ENCODE data around the gene DACH1. TPM values are rescaled to one million over a fixed set of nuclear protein-coding genes. Genes with fewer than 3 reads are reported as not detected.
"Not testable (repeated sequence)": the region's sequence is repeated elsewhere in the genome, so short reads cannot be mapped to it uniquely, and the experiment has no call there.

Gene DACH1
- total and polyA plus RNA-seq, 4 donors: 1.4 to 42.3 (median 3.7) TPM

DNA sequence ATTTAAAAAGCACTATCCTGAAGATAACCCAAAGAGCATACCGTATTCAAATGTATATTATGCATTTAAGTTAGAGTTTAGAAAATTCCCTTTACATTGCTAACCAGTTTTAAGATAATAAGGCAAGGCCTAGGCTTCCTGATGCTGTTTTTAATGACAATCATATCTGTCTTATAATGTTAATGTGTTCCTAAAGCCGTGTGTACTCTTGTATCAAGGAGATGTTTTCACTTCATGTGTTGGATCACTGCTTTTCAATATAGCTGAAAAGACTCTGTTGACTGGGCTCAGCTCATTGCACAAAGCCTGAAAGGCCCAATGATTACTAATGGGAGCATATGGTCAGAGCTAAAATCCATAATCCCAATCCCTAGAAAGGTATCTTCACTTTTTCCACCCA, 81.6 kb downstream of the DACH1 start:
- WGBS, 2 donors: 89 to 93% methylated on average over 2 of the region's 2 CpGs
- Histone ChIP-seq H3K27ac (ENCODE audit: low read depth in 1 of 2, low read length in 1 of 2) (no peak overlapping the region), H3K9me3 (ENCODE audit: control insufficient read depth in 4 of 4, insufficient read depth in 3 of 4, low read length in 3 of 4) (no peaks in the 10 kb centered on the region), H3K4me1 (ENCODE audit: control insufficient read depth in 5 of 5, insufficient read depth in 5 of 5, low read length in 5 of 5) (peaks cover 0 to 23% (median 0%) of the 10 kb centered on the region in 5 donors), H3K27me3 (ENCODE audit: control insufficient read depth in 3 of 3, insufficient read depth in 3 of 3, low read length in 2 of 3) (no peaks in the 10 kb centered on the region), H3K36me3 (ENCODE audit: control insufficient read depth in 4 of 4, insufficient read depth in 4 of 4, low read length in 4 of 4) (no peaks in the 10 kb centered on the region), H3K4me3 (no peak overlapping the region), H3K9ac (ENCODE audit: insufficient read depth in 1 of 2, low read length in 2 of 2) (no peak overlapping the region)
- no peak for ATAC-seq (ENCODE audit: insufficient read depth, low FRiP score)
- no peak for DNase-seq
- TF ChIP-seq, protein P1, sequence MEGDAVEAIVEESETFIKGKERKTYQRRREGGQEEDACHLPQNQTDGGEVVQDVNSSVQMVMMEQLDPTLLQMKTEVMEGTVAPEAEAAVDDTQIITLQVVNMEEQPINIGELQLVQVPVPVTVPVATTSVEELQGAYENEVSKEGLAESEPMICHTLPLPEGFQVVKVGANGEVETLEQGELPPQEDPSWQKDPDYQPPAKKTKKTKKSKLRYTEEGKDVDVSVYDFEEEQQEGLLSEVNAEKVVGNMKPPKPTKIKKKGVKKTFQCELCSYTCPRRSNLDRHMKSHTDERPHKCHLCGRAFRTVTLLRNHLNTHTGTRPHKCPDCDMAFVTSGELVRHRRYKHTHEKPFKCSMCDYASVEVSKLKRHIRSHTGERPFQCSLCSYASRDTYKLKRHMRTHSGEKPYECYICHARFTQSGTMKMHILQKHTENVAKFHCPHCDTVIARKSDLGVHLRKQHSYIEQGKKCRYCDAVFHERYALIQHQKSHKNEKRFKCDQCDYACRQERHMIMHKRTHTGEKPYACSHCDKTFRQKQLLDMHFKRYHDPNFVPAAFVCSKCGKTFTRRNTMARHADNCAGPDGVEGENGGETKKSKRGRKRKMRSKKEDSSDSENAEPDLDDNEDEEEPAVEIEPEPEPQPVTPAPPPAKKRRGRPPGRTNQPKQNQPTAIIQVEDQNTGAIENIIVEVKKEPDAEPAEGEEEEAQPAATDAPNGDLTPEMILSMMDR (IDR thresholded peaks at IDR 0.05; ENCODE audit: control extremely low read depth, extremely low read depth): no peak

DNA sequence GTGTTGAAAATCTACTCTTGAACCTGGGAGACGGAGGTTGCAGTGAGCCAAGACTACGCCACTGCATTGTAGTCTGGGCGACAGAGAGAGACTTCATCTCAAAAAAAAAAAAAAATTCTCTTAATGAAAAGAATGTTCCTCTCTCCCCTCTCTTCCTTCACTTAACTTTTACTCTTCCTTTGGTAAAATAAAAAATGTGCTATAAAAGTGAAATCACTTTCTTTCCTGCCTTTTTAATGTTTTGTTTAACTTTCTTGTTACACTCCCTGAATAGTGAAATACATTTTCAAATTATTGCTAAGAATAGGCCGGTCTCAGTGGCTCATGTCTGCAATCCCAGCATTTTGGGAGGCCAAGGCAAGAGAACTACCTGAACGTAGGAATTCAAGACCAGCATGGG, 86.5 kb downstream of the DACH1 start:
- TF ChIP-seq, protein P1 (IDR thresholded peaks at IDR 0.05; ENCODE audit: control extremely low read depth, extremely low read depth): no peak
- Histone ChIP-seq H3K4me1 (ENCODE audit: control insufficient read depth in 5 of 5, insufficient read depth in 5 of 5, low read length in 5 of 5) (no peaks in the 10 kb centered on the region), H3K36me3 (ENCODE audit: control insufficient read depth in 4 of 4, insufficient read depth in 4 of 4, low read length in 4 of 4) (peaks cover 0 to 2% (median 0%) of the 10 kb centered on the region in 4 donors), H3K27me3 (ENCODE audit: control insufficient read depth in 3 of 3, insufficient read depth in 3 of 3, low read length in 2 of 3) (no peaks in the 10 kb centered on the region), H3K9ac (ENCODE audit: insufficient read depth in 1 of 2, low read length in 2 of 2) (no peak overlapping the region), H3K27ac (ENCODE audit: low read depth in 1 of 2, low read length in 1 of 2) (no peak overlapping the region), H3K9me3 (ENCODE audit: control insufficient read depth in 4 of 4, insufficient read depth in 3 of 4, low read length in 3 of 4) (no peaks in the 10 kb centered on the region), H3K4me3 (no peak overlapping the region)
- ATAC-seq (ENCODE audit: insufficient read depth, low FRiP score) (no peak), DNase-seq (no peak)
- 94% methylated on average over 5 of the region's 5 CpGs for WGBS, 2 donors

DNA sequence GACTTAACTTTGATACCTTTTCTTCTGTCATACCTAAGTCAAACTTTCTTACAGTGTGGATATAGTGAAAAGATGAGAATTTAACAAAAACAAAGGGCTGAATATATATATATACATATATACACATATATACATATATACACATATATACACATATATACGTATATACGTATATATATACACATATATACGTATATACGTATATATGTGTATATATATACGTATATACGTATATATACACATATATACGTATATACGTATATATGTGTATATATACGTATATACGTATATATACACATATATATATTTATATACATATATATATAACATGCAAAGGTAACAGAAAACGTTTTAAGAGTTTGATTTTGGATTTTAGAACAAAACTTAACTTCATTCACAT, 88.0 kb downstream of the DACH1 start:
- H3K9ac ChIP-seq (ENCODE audit: insufficient read depth in 1 of 2, low read length in 2 of 2); DNase-seq; H3K27me3 ChIP-seq (ENCODE audit: control insufficient read depth in 3 of 3, insufficient read depth in 3 of 3, low read length in 2 of 3); H3K4me1 ChIP-seq (ENCODE audit: control insufficient read depth in 5 of 5, insufficient read depth in 5 of 5, low read length in 5 of 5); H3K36me3 ChIP-seq (ENCODE audit: control insufficient read depth in 4 of 4, insufficient read depth in 4 of 4, low read length in 4 of 4); H3K9me3 ChIP-seq (ENCODE audit: control insufficient read depth in 4 of 4, insufficient read depth in 3 of 4, low read length in 3 of 4); H3K27ac ChIP-seq (ENCODE audit: low read depth in 1 of 2, low read length in 1 of 2); H3K4me3 ChIP-seq; ATAC-seq (ENCODE audit: insufficient read depth, low FRiP score): not testable (repeated sequence)
- 66 to 92% methylated on average over 5 to 11 of the region's 11 CpGs for WGBS, 2 donors

DNA sequence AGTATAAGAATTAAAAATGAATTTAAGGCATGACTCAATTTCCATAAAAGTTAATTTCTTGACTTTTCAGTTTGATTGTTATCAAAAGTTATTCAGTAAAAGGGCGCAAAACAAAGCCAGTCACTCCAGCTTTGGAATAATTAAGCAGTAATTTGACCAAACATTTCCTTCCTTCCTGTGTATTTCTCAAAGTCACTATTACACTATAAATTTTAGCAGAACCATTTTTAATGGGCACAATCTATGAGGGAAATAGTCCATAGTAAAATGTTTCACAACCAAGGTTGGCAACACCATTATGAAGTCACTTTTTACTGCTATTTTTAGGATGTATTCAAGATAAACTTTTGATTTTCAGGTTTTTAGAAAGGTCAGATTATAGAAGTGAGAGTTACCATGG, 91.0 kb downstream of the DACH1 start:
- Histone ChIP-seq H3K4me1 (ENCODE audit: control insufficient read depth in 5 of 5, insufficient read depth in 5 of 5, low read length in 5 of 5) (no peaks in the 10 kb centered on the region), H3K4me3 (no peak overlapping the region), H3K9ac (ENCODE audit: insufficient read depth in 1 of 2, low read length in 2 of 2) (no peak overlapping the region), H3K36me3 (ENCODE audit: control insufficient read depth in 4 of 4, insufficient read depth in 4 of 4, low read length in 4 of 4) (peaks cover 0 to 2% (median 0%) of the 10 kb centered on the region in 4 donors), H3K9me3 (ENCODE audit: control insufficient read depth in 4 of 4, insufficient read depth in 3 of 4, low read length in 3 of 4) (no peaks in the 10 kb centered on the region), H3K27me3 (ENCODE audit: control insufficient read depth in 3 of 3, insufficient read depth in 3 of 3, low read length in 2 of 3) (no peaks in the 10 kb centered on the region), H3K27ac (ENCODE audit: low read depth in 1 of 2, low read length in 1 of 2) (no peak overlapping the region)
- ATAC-seq (ENCODE audit: insufficient read depth, low FRiP score): no peak
- 24 to 69% methylated on average over 1 of the region's 1 CpG for WGBS, 2 donors
- TF ChIP-seq, protein P1 (IDR thresholded peaks at IDR 0.05; ENCODE audit: control extremely low read depth, extremely low read depth): no peak
- no peak for DNase-seq
